ENCODE results near the gene CCND2. TPM values are rescaled to one million over a fixed set of nuclear protein-coding genes. Genes with fewer than 3 reads are reported as not detected.

Gene CCND2
- total RNA-seq, 1 experiment from 2014 or later: 1.4 TPM

GRCh38 chr12:4246116-4246515, 27.4 kb upstream of the CCND2 start:
- H3K79me2 ChIP-seq (ENCODE audit: low read length): no peaks in the 10 kb centered on the region
- H3K9me2 ChIP-seq (replicated peaks; ENCODE audit: insufficient read depth, low read length): no peaks in the 10 kb centered on the region
- no peaks in the 10 kb centered on the region for H3K9me3 ChIP-seq (ENCODE audit: low read length)
- H3K27me3 ChIP-seq (ENCODE audit: low read length): no peaks in the 10 kb centered on the region
- H3K36me3 ChIP-seq (ENCODE audit: insufficient read depth, low read length): no peaks in the 10 kb centered on the region
- no peak overlapping the region for H3K27ac ChIP-seq (ENCODE audit: low read length)
- no peaks in the 10 kb centered on the region for H4K20me1 ChIP-seq (ENCODE audit: insufficient read depth, low read depth, low read length)
- H2AFZ ChIP-seq (ENCODE audit: low read length): no peak overlapping the region
- no peaks in the 10 kb centered on the region for H3K4me1 ChIP-seq (ENCODE audit: low read length)
- H3K4me3 ChIP-seq (ENCODE audit: low read length): no peak overlapping the region
- DNase-seq: no peak
- no peak overlapping the region for H3K4me2 ChIP-seq (ENCODE audit: low read depth, low read length, poor library complexity, severe bottlenecking)
- H3K9ac ChIP-seq (ENCODE audit: low read length): no peak overlapping the region

- Histone ChIP-seq H3K27ac (ENCODE audit: low read length) (no peak overlapping the region), H3K9ac (ENCODE audit: low read length) (no peak overlapping the region), H4K20me1 (ENCODE audit: insufficient read depth, low read depth, low read length) (no peaks in the 10 kb centered on the region), H3K79me2 (ENCODE audit: low read length) (no peaks in the 10 kb centered on the region), H3K4me1 (ENCODE audit: low read length) (no peaks in the 10 kb centered on the region), H3K36me3 (ENCODE audit: insufficient read depth, low read length) (no peaks in the 10 kb centered on the region), H3K27me3 (ENCODE audit: low read length) (no peaks in the 10 kb centered on the region), H3K4me2 (ENCODE audit: low read depth, low read length, poor library complexity, severe bottlenecking) (no peak overlapping the region), H2AFZ (ENCODE audit: low read length) (no peak overlapping the region), H3K9me3 (ENCODE audit: low read length) (no peaks in the 10 kb centered on the region), H3K4me3 (ENCODE audit: low read length) (no peak overlapping the region), H3K9me2 (replicated peaks; ENCODE audit: insufficient read depth, low read length) (no peaks in the 10 kb centered on the region)
- DNase-seq: no peak
These were observed 22.9 kb upstream of the CCND2 start for GRCh38 chr12:4250691-4251090.

GRCh38 chr12:4251216-4251891, 22.2 kb upstream of the CCND2 start:
- Histone ChIP-seq H3K9me2 (replicated peaks; ENCODE audit: insufficient read depth, low read length) (no peaks in the 10 kb centered on the region), H4K20me1 (ENCODE audit: insufficient read depth, low read depth, low read length) (no peaks in the 10 kb centered on the region), H3K4me1 (ENCODE audit: low read length) (no peaks in the 10 kb centered on the region), H3K27me3 (ENCODE audit: low read length) (no peaks in the 10 kb centered on the region), H3K27ac (ENCODE audit: low read length) (no peak overlapping the region), H3K4me2 (ENCODE audit: low read depth, low read length, poor library complexity, severe bottlenecking) (no peak overlapping the region), H2AFZ (ENCODE audit: low read length) (no peak overlapping the region), H3K9me3 (ENCODE audit: low read length) (no peaks in the 10 kb centered on the region), H3K79me2 (ENCODE audit: low read length) (no peaks in the 10 kb centered on the region), H3K9ac (ENCODE audit: low read length) (no peak overlapping the region), H3K36me3 (ENCODE audit: insufficient read depth, low read length) (no peaks in the 10 kb centered on the region), H3K4me3 (ENCODE audit: low read length) (no peak overlapping the region)
- DNase-seq: no peak

DNA sequence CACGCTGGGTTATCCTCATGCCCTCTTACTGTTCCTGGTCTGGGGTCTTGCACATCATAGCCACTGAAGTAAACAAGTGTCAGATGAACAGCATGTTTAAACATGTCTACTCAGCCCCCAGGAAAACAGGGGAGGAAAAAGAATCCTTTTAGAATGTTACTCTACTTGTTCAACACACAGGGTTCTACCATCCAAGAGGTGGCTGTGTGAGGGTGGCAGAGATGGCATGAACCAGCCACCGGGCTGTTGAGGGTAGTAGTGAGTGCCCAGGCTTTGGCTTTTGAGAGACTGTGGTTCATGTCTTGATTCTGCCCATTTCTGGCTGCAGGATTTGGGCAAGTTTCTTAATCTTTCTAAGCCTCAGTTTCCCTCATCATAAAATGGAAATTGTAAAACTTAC, 21.6 kb upstream of the CCND2 start:
- Histone ChIP-seq H4K20me1 (ENCODE audit: insufficient read depth, low read depth, low read length) (no peaks in the 10 kb centered on the region), H3K4me2 (ENCODE audit: low read depth, low read length, poor library complexity, severe bottlenecking) (no peak overlapping the region), H2AFZ (ENCODE audit: low read length) (no peak overlapping the region), H3K4me1 (ENCODE audit: low read length) (no peaks in the 10 kb centered on the region), H3K4me3 (ENCODE audit: low read length) (no peak overlapping the region), H3K27ac (ENCODE audit: low read length) (no peak overlapping the region), H3K79me2 (ENCODE audit: low read length) (no peaks in the 10 kb centered on the region), H3K9me2 (replicated peaks; ENCODE audit: insufficient read depth, low read length) (no peaks in the 10 kb centered on the region), H3K9me3 (ENCODE audit: low read length) (no peaks in the 10 kb centered on the region), H3K27me3 (ENCODE audit: low read length) (no peaks in the 10 kb centered on the region), H3K36me3 (ENCODE audit: insufficient read depth, low read length) (no peaks in the 10 kb centered on the region), H3K9ac (ENCODE audit: low read length) (no peak overlapping the region)
- DNase-seq: no peak

DNA sequence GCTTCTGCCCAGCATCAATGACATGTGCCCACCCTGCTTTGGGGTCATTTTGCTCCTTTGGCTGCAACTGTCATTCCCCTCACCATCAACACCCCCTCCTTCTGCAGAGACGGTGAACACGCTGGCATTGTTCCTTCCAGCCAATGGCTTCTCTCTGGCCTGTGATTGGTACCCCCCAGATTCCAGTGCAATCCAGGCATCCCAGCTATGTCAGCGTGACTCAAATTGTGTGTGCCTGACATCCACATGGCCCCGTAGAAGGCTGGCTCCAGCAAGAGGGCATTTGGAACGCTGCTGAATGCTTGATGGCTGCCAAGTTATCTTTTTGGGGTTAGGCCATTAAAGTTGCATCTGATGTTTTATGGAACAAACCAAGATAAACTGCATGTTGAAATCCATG, 21.0 kb upstream of the CCND2 start:
- Histone ChIP-seq H3K9me2 (replicated peaks; ENCODE audit: insufficient read depth, low read length) (no peaks in the 10 kb centered on the region), H3K36me3 (ENCODE audit: insufficient read depth, low read length) (no peaks in the 10 kb centered on the region), H3K4me1 (ENCODE audit: low read length) (no peaks in the 10 kb centered on the region), H3K4me2 (ENCODE audit: low read depth, low read length, poor library complexity, severe bottlenecking) (no peak overlapping the region), H3K9me3 (ENCODE audit: low read length) (no peaks in the 10 kb centered on the region), H3K27me3 (ENCODE audit: low read length) (no peaks in the 10 kb centered on the region), H2AFZ (ENCODE audit: low read length) (no peak overlapping the region), H3K79me2 (ENCODE audit: low read length) (no peaks in the 10 kb centered on the region), H3K9ac (ENCODE audit: low read length) (no peak overlapping the region), H4K20me1 (ENCODE audit: insufficient read depth, low read depth, low read length) (no peaks in the 10 kb centered on the region), H3K27ac (ENCODE audit: low read length) (no peak overlapping the region), H3K4me3 (ENCODE audit: low read length) (no peak overlapping the region)
- no peak for DNase-seq

DNA sequence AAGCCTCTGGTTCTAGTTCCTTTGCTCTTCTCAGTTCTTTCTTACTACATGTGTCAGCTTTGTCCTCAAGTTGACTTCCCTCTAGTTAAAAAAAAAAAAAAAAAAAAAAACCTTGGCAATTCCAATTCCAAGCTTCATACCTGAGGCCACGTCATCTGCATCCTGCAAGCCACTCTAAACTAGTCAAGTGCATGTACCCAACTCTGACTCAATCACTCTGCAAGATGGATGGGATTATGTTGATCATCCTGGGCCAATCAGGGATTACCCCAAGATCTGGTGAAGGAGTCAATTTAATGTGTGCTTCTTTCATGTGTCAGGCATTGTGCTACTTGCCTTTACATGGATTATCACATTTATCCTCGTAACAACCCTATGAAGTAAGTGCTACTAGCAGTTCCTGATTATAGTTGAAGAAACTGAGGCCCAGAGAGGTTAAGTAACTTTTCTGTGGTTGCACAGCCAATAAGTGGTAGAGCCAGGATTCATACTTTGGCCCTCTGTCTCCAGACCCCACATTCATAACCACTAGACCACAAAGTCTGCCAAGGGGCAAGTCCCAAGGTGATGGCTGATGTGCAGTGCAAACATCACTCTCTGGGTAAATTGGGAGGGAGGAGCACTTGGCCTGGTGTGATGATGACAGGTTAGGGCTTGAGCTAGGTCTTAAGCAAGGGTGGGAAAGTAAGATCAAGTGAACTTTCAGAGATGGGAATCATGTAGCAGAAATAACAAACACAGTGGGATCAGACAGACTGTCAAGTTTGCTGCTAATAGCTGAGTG, 17.3 kb upstream of the CCND2 start:
- H3K4me3 ChIP-seq (ENCODE audit: low read length): no peak overlapping the region
- H3K4me2 ChIP-seq (ENCODE audit: low read depth, low read length, poor library complexity, severe bottlenecking): no peak overlapping the region
- H3K27ac ChIP-seq (ENCODE audit: low read length): no peak overlapping the region
- no peak for DNase-seq
- no peaks in the 10 kb centered on the region for H3K9me3 ChIP-seq (ENCODE audit: low read length)
- no peaks in the 10 kb centered on the region for H3K9me2 ChIP-seq (replicated peaks; ENCODE audit: insufficient read depth, low read length)
- no peaks in the 10 kb centered on the region for H3K79me2 ChIP-seq (ENCODE audit: low read length)
- H3K27me3 ChIP-seq (ENCODE audit: low read length): no peaks in the 10 kb centered on the region
- no peaks in the 10 kb centered on the region for H3K36me3 ChIP-seq (ENCODE audit: insufficient read depth, low read length)
- H2AFZ ChIP-seq (ENCODE audit: low read length): no peak overlapping the region
- H3K9ac ChIP-seq (ENCODE audit: low read length): no peak overlapping the region
- H4K20me1 ChIP-seq (ENCODE audit: insufficient read depth, low read depth, low read length): no peaks in the 10 kb centered on the region
- no peaks in the 10 kb centered on the region for H3K4me1 ChIP-seq (ENCODE audit: low read length)

GRCh38 chr12:4257442-4257841, 16.1 kb upstream of the CCND2 start:
- Histone ChIP-seq H3K79me2 (ENCODE audit: low read length) (no peaks in the 10 kb centered on the region), H3K9ac (ENCODE audit: low read length) (no peak overlapping the region), H3K9me2 (replicated peaks; ENCODE audit: insufficient read depth, low read length) (no peaks in the 10 kb centered on the region), H2AFZ (ENCODE audit: low read length) (no peak overlapping the region), H4K20me1 (ENCODE audit: insufficient read depth, low read depth, low read length) (no peaks in the 10 kb centered on the region), H3K27ac (ENCODE audit: low read length) (no peak overlapping the region), H3K27me3 (ENCODE audit: low read length) (no peaks in the 10 kb centered on the region), H3K36me3 (ENCODE audit: insufficient read depth, low read length) (no peaks in the 10 kb centered on the region), H3K4me3 (ENCODE audit: low read length) (no peak overlapping the region), H3K9me3 (ENCODE audit: low read length) (no peaks in the 10 kb centered on the region), H3K4me2 (ENCODE audit: low read depth, low read length, poor library complexity, severe bottlenecking) (no peak overlapping the region), H3K4me1 (ENCODE audit: low read length) (no peaks in the 10 kb centered on the region)
- no peak for DNase-seq

DNA sequence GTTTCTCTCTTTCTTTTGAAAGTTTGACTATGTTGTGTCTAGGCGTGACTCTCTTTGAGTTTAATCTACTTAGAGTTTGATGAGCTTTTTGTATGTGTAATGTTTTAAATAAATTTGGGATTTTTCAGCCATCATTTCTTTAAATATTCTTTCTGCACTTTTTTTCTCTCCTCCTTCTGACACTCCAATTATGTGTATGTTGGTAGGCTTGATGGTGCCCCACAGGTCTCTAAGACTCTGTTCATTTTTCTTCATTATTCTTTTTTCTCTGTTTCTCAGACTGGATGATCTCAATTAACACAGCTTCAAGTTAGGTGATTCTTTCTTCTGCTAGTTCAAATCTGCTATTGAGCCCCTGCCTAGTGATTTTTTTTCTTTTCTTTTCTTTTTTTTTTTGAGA, 14.5 kb upstream of the CCND2 start:
- no peaks in the 10 kb centered on the region for H4K20me1 ChIP-seq (ENCODE audit: insufficient read depth, low read depth, low read length)
- H3K79me2 ChIP-seq (ENCODE audit: low read length): no peaks in the 10 kb centered on the region
- H3K4me1 ChIP-seq (ENCODE audit: low read length): no peaks in the 10 kb centered on the region
- no peak overlapping the region for H3K4me3 ChIP-seq (ENCODE audit: low read length)
- H3K9me2 ChIP-seq (replicated peaks; ENCODE audit: insufficient read depth, low read length): no peaks in the 10 kb centered on the region
- no peaks in the 10 kb centered on the region for H3K36me3 ChIP-seq (ENCODE audit: insufficient read depth, low read length)
- H3K27me3 ChIP-seq (ENCODE audit: low read length): no peaks in the 10 kb centered on the region
- H3K9ac ChIP-seq (ENCODE audit: low read length): no peak overlapping the region
- no peak overlapping the region for H3K4me2 ChIP-seq (ENCODE audit: low read depth, low read length, poor library complexity, severe bottlenecking)
- no peak for DNase-seq
- H3K27ac ChIP-seq (ENCODE audit: low read length): no peak overlapping the region
- no peaks in the 10 kb centered on the region for H3K9me3 ChIP-seq (ENCODE audit: low read length)
- no peak overlapping the region for H2AFZ ChIP-seq (ENCODE audit: low read length)
